GM18502 (cell line): ENCODE results near the gene TRIM17.

ENCODE experiments used
- ATAC-seq: cut with Tn5 transposase; IDR thresholded peaks from one replicate; pipeline ENCODE4 v1.9.1; 2021; ENCODE audit warnings: mild to moderate bottlenecking; ENCODE audit not compliant: unreplicated experiment, poor library complexity

TRIM17 gene

DNA sequence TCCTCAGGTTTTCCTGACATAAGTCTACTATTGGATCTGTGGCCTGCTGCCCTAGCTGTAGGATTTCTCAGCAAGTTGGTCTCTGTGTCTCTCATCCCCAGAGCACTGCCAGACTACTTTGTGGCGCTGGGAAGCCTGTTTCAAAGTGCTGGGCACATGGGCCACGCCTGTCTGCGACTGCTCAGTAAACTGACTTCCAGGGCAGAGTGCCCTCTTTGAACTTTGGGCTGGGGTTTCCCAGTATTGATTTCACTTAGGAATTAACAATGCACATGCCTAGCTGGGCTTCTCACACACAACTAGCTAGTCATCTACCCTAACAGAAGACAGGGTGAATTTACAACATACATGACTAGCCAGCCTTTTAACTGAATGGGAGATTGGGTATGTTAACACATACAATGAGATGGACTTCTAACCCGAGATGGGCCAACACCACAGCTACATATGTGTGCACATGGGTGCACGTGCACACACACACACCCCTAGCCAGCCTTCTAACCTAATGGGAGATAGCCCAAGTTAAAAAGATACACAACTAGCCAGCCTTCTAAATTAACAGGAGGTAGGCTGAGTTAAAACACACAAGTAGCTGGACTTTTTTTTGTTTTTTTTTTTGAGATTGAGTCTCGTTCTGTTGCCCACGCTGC, 6.9 kb upstream of the TRIM17 start:
- ATAC-seq = no peak

DNA sequence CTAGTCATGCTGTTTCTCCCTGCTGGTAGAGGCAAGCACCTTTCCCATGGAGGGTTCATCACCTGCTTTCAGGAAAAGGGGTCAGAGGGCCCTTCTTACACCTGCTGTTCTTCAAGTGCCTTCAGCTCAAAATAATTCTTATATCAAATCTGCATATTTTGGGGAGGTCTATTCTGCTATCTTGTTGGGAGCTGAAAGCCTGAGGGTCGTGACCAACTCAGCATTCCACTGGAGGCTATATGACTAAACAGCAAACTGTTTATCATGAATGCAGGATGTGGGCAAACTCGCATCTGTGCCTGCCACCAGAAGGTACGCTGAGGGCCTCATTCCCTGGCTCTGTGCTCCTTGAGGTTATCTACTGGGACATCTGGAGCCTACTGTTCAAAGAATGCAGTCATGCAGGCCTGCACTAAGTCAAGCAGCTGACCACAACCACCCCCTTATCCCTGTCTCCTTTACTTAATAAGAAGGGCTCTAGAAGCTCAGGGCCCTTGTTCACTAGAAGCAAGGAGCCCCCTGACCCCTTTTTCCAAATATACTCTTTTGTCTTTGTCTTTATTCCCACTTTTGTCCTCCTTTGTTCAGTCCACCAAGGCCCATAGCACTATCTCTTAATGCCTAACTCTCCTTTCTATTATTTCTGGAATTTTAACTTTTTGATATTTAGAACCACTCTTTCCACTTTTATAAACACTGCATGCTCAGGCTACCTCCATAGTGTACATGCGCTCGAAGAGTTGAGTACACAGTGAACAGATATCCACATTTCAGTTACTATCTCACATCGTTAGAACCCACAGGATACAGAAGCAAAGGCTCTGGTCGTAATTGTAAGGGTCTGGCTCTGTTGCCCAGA, 4.5 kb upstream of the TRIM17 start:
- ATAC-seq = no peak

GRCh38 chr1:228417483-228418203, 982 bp upstream of the TRIM17 start:
- no peak for ATAC-seq

GRCh38 chr1:228417061-228417460, 400 bp upstream of the TRIM17 start:
- ATAC-seq = no peak

DNA sequence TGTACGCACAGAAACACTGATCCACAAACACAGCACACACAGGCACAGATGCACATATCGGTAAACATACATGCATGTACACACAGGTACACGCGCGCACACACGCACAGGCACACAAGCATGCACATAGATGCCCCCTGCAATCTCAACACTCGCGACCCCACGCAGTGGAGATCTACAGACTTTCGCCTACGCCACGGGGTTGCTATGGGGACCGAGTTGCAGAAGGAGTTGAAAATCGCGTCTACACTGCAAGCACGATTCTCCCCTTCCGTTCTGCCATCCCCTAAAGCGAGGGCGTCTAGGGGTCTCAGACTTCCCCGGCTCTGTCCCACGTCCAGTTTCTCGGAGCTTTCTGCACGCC, 826 bp downstream of the TRIM17 start:
- no peak for ATAC-seq

DNA sequence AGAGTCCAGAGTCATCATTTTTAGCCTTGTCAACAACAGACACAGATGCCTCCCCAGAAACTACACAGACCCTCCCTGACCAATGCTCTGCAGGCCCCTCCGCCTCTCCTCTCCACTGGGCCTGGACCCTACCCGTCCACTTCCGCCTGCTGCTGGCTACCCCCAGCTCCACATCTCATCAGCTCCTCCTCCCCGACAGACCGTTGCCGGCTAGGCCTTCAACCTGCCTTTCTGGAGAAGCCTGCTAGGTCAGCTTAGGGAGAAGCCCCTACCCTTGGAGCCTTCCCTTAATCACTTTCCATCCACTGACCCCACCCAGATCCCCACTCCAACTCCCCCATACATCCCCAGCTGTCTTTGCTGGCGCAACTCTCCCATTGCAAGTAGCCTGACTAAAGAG, 1.4 kb downstream of the TRIM17 start:
- no peak for ATAC-seq

GRCh38 chr1:228414511-228415211, 2.0 kb downstream of the TRIM17 start:
- ATAC-seq = no peak

- no peak for ATAC-seq
Observed at GRCh38 chr1:228413241-228414010, 3.2 kb downstream of the TRIM17 start.

- no peak for ATAC-seq
Observed at GRCh38 chr1:228411548-228412430, 4.9 kb downstream of the TRIM17 start.

DNA sequence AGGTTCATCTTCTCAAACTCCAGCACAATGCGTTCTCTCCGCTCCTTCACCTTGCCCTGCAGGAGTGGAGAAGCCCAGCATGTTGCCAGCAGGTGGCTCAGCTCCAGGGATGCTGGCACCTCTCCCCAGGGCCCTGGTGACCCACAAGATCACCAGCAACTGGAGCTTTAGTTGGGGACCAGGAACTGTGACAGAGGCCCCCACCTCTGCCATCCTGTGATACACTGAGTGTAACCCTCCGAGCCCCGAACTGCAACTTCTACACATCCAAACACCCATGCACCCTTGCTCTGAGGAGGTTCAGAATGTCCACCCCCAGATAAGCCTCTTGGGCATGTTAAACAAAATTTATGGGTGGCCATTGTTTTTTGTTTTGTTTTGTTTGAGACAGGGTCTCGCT, 5.5 kb downstream of the TRIM17 start:
- ATAC-seq = no peak

GRCh38 chr1:228410671-228411070, 6.0 kb downstream of the TRIM17 start:
- ATAC-seq = no peak

GRCh38 chr1:228410015-228410414, 6.6 kb downstream of the TRIM17 start:
- no peak for ATAC-seq

DNA sequence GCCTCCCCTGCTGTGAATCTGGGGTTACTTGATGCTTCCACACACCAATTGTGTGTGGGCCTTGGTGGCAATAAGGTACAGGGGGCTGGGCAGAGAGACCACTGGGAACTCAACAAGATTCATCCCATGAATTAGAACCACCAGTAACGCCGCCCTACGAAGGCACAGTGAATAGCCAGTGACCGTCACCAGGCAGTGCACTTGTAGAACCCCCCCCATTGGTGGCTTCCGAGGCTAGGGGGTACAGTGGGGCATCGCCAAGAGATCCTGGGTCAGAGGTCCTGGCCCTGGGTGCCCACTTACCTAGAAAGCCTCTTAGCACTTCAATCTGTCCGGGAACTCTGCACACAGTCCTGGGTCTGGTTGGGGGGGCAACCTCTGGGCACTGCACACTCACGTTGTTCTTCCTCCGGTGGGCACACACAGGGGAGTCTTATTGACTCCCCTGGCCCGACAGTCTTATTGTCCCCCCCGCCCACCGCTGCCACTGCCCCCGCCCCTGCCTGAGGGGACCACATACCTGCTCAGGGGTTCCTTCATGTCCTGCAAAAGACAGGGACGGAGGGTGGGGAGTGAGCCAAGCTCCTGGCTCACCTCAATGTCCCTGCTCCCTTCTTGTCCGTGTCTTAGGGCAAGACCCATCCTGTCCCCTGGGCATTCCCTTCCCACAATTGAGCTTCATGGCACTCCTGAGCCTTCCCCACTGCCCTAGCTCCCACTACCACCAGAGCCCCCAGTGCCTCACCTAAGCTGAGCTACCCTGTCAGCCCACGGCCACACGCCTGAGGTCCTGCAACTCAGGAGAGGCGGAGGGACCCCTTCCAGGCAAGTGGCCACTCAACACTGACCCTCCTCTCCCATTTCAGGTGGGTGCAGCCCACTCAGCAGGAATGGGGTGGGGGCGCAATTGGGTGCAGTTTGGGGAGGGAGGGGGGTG, 7.5 kb downstream of the TRIM17 start:
- ATAC-seq = no peak

DNA sequence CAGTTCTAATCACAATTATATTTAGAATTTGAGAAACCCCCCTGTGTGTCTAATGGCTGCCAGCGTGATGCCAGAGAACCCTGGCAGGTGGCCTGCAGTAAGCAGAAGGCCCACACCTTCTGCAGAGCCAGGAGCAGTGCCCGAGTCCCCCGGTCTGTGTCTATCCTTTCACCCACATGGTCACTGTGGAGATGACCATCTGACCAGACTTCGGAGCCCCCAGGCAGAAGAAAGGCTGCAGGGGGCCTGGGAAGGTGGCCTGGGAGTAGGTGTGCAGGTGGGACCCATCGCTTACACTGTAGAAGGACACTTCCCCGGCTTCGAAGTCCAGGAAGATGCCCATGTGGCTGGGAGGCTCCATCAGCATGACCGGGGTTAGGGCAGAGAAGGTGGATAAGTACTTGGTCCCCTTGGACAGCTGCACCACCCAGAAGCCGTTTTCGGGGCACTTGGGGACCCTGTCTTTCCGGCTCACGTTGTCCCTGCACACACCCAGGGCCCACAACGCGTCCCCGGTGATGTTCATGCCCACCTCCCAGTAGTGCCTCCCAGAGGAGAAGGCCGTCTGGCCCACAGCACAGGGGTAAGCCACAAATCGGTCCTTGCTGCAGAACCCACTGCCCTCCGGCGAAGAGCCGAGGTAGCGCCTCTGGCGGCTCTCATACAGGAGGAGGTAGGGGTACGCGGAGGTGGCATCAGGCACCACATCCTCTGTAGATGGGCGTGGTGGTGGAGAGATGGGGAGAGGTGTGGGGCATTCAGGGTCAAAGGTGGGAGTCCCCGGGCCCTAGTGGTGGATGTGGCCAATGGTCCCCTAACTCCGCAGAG, 8.4 kb downstream of the TRIM17 start:
- no peak for ATAC-seq

- ATAC-seq = no peak
Observed at GRCh38 chr1:228407106-228408040, 9.3 kb downstream of the TRIM17 start.

DNA sequence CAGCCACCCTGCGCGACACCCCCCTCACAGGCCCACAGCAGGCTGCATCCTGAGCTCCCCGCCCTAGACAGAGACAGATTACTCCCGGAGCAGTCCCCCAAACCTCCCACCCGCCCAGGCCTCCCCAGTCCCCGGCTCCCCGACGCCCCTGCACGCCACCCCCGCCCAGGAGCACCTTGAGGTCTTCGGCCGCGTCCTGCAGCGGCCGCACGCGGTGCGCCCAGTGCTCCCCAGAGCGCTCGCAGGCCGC, 10.8 kb downstream of the TRIM17 start:
- peak; percentile 1 for ATAC-seq
